Measurements from ENCODE around the gene SEMA4D.

DNA sequence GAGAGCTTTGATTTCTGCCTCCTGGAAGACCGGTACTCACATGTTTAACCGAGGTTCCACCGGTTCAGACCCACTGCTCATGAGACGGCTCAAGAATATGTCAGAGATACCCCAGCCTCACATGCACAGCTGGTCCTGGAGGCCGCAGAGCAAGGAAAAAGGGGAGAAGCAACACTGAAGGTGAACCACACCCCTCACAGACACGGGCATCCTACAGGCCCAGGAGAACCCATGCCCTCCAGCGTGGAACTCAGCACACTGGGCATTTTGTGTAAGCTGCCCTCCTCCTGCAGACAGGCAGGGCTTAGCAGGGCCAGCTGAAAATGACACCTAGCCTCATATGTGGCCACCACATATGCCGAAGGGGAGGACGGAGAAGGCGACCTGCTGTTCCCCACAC lies 37.4 kb downstream of the SEMA4D start:
- TF ChIP-seq CTCF (IDR thresholded peaks at IDR 0.05; ENCODE audit: poor library complexity, severe bottlenecking) (no peak), REST (IDR thresholded peaks at IDR 0.05; ENCODE audit: borderline replicate concordance) (no peak), EP300 (conservative IDR thresholded peaks at IDR 0.05; ENCODE audit: poor library complexity, severe bottlenecking) (no peak), POLR2AphosphoS5 (IDR thresholded peaks at IDR 0.05) (no peak), SMC3 (conservative IDR thresholded peaks at IDR 0.05; ENCODE audit: poor library complexity) (no peak), EZH2 (IDR thresholded peaks at IDR 0.05; ENCODE audit: borderline replicate concordance, insufficient read depth, low read length, poor library complexity, severe bottlenecking) (no peak)
